HG02938 (cell line): ENCODE results near the gene SENP2.
"Not testable (repeated sequence)": the region's sequence is repeated elsewhere in the genome, so short reads cannot be mapped to it uniquely, and the experiment has no call there.

Source experiments
- ATAC-seq: cut with Tn5 transposase; IDR thresholded peaks from one replicate; pipeline ENCODE4 v1.9.1; 2021; ENCODE audit warnings: mild to moderate bottlenecking, moderate library complexity; ENCODE audit not compliant: unreplicated experiment

SENP2 gene

DNA sequence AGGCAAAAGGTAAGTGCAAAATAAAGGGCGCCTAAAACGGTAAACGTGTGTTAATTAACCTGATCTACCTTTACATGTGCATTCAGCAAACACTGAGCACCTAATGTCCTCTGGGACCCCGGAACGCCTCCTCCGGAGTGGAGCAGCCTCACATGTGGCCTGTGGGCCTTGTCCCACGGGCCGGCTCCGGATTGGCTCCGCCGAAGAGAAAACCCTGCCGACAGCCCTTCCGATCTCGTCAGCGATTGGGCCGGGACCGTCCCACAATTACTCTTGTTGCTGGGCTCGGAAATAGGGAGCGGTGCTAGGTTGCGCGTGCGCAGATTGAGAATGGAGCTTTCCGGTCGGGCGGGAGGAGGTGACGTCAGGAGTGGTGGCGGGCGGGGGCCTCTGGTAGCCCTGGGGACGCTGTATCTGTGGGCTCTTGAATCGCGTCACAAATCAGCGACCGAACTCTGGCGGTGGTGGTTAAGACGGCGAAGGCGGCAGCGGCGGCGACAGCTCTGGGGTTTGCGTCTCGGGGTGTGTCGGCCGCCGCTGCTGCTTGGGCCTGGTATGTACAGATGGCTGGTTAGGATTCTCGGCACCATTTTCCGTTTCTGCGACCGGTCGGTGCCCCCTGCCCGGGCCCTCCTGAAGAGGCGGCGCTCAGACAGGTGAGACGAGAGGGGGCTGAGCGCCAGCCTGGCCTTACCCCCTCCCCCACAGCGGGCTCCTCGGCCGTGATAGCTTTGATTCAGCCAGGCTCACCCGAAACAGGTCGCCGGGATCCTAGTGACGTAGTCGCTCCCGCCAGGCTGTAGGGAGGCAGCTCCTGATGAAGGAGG lies at the start of gene SENP2:
Gene SENP2, plus strand, starts transcription at position 437 of the 827 bp plus-strand sequence. Its CDS starts 119 bp downstream, at position 556.
- peak; percentile 96 for ATAC-seq

DNA sequence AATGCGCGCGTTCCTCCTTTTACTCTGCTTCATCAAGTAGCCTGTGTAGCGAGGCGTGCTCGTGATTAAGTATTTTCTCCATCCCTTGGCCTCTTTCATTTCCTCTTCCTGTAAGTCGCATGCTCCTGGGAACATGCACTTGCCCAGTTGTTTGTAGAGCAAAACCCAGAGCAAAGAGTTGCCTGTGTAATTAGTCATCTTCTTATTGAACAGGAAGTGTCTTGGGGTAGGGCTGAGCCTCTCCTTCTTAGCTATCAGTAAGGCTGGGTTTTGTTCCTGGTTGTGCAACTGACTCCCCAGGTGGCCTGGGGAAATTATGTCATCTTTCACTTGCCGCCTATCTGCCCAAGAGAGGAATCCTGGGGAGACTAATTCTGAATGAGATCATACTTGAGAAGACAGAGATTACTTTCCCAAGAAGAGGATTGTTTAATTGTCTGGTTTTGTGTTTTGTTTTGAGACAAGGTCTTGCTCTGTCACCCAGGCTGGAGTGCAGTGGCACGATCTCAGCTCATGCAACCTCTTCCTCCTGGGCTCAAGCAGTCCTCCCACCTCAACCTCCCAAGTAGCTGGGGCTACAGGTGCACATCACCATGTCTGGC lies 48.6 kb upstream of the SENP2 start:
- ATAC-seq = peak; percentile 98

DNA sequence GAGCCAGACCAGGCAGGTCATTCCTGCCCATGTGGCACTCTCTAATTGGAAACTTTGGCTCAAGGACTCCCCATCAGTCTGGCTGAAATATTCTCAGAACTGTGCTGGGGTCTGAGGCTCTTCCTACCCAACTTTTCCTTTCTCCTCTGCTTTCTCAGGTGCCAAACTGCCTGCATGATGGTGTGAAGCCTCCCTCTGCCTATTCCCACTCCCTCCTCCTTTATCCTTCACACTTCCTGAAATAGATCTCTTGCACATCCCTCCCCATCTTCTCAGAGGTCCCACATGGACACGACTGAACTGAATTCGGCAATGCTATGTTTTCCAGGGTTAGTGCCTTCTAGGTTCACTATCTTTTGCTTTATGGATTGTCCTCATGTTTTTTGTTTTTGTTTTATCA lies 46.2 kb upstream of the SENP2 start:
- no peak for ATAC-seq

DNA sequence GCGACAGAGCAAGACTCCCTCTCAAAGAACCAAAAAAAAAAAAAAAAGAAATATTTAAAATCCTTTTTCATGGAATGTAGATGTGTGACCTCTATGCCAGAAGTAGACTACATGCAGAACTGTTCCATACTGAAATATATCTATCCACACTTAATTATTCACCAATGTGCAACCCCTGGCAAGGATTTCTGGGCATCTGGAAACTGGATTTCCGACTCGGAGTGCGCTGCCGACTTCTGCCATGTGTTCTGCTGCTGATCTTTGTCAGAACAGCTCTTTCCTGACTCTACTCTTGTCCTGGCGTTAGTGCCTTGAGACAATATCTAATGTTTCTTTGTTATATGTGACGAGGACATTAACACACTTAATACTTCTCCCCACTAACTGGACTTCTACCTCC lies 45.4 kb upstream of the SENP2 start:
- no peak for ATAC-seq

DNA sequence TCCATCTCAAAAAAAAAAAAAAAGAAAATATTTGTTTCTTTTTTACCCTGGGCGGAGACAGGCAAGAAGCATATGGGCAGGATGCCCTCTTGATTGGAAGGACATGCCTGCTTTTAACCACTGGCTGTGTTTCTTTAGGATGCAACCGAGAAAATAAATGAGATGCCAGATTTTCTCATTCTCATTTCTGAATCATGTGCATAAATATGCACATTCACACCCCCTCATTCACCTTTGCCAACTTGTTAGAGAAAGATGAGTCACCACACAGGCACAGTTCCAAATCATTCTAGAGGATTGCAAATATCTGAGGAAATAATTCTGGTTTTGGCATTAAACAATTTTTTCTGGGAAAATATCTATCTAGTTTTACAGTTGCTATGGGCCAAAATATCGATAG lies 37.0 kb upstream of the SENP2 start:
- ATAC-seq = no peak

DNA sequence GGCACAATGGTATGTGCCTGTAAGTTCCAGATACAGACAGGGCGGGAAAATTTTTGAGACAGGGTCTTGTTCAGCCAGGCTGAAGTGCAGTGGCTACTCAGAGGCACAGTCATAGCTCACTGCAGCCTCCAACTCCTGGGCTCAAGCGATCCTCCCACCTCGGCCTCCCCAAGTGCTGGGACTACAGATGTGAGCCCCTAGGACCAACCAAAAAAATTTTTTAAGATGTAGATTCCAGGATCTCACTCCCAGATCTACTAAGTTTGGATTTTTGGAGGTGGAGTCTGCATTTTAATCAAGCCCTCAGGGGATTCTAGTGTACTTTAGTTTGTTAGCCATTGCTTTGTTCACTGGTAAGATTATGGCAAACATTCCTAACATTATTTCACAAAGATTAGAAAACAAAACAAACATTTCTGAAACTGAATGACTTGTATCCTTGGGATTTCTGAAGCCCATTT lies 36.4 kb upstream of the SENP2 start:
- no peak for ATAC-seq

DNA sequence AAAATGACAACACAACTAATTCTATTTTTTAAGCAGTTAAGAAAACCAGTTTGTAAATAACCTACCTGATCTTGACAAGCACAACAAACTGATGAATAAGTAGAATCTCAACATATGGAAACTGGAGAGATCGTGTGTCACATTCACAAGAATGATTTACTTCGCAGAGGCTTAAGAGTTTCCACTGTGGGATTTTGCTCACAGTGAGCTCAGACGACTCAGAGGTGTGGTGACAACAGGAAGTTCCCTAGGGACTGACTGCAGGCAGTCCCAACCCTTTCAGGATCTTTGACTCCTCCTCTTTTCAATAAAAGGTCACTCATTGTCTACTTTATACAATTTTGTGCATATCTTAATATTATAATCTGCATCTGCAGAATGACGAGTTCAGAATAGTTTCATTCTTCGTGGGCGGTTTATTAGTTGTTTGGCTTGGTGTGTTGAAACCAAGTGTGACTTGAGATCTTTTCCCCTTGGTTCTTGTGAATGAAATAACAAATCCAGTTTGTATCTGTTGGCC lies 33.7 kb upstream of the SENP2 start, which contains the start of gene LIPH:
Gene LIPH, minus strand, starts transcription at position 231 of the 520 bp plus-strand sequence. Its CDS starts 117 bp downstream, at position 114.
- peak; percentile 84 for ATAC-seq

DNA sequence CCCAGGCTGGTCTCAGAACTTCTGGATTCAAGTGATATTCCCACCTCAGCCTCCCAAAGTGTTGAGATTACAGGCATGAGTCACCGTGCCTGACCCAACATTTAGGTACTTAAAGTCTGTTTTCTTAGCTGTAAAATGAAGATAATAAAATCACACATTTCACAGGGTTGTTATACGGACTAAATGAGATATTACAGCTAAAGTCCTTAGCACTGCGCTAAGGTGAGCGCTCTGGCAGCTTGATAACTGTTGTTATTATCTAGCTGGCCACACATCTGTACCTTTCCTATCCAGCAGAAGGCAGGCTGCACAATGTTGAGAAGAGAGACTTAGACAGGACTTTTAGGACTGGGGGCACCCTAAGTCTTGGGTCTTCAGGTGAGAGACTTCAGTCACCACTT lies 31.0 kb upstream of the SENP2 start:
- no peak for ATAC-seq

DNA sequence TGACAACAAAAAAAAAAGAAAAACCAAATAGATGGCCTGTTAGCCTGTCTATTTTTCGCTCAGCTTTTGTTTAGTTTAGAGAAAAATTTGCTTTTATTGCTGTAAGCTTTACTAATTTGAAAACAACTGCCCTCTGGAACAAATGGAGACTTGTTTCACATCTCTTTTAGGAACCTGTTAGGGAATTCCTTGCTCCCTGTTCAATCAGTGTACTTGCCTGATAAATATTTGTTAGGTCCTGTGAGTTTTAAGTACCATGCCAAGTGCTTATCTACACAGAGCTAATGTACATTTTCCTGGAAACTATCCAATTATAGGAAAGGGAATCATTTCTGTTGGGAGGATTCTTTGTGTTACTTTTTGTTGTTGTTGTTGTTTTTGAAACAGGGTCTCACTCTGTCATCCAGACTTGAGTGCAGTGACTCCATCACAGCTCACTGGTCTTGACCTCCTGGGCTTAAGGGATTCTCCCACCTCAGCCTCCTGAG lies 30.2 kb upstream of the SENP2 start:
- no peak for ATAC-seq

DNA sequence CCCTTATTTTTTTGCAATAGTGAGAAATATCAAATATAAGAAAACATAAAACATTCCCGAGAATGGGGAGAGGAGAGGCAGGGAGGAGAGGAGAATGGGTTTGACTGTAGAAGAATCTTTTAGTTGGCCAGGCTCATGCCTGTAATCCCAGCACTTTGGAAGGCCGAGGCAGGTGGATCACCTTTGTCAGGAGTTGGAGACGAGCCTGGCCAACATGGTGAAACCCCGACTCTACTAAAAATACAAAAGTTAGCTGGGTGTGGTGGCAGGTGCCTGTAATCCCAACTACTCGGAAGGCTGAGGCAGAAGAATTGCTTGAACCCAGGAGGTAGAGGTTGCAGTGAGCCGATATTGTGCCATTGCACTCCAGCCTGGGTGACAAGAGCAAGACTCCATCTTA lies 29.5 kb upstream of the SENP2 start:
- not testable (repeated sequence) for ATAC-seq

DNA sequence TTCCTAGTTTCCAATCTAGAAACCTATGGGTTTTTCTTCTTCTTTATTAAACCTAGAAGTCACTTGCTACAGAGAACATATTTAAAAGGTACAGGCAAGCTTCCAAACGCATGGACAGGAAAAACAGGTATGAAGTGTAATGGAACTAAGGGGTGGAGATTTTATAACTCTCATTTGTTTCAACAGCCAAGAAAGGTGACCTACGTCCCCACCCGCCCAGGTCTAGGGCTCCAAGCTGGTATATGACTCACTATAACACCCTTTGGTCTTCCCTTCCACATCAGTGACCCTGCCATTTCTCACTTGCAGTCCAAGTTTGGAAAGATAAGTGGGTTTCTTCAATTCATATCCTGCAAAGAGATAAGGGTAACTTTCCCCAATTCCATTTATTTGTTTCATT lies 27.7 kb upstream of the SENP2 start:
- ATAC-seq = no peak

DNA sequence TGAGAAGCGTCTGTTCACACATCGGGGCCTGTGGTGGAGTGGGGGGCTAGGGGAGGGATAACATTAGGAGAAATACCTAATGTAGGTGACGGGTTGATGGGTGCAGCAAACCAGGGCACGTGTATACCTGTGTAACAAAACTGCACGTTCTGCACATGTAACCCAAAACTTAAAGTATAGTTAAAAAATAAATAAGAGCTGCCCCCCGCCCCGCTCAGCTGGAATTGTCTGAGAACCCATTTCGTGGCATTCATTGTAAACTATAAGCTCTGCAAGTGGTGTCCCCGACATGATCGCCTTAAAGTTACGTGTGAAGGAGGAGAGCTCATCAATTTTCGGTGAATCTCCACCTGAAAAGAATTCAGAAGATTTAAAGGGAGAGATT lies 26.4 kb upstream of the SENP2 start:
- no peak for ATAC-seq

DNA sequence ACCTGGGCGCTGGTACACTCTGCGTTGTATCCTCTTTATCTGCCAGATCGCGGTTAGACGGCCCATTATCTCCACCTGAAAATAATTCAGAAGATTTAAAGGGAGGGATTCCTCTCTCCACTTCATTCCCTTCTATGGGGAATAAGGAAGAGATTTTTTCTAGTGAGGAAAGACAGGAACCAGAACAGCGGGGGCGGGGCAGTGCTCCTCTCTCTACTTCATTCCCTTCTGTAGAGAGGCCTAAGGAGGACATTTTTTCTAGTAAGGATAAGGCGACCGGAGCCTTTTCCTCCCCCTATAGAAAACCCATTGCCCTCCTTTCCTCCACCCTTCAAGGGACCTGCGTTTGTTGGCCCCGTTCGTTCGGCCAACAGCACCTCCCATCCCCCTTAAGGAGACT lies 25.4 kb upstream of the SENP2 start:
- ATAC-seq = no peak

DNA sequence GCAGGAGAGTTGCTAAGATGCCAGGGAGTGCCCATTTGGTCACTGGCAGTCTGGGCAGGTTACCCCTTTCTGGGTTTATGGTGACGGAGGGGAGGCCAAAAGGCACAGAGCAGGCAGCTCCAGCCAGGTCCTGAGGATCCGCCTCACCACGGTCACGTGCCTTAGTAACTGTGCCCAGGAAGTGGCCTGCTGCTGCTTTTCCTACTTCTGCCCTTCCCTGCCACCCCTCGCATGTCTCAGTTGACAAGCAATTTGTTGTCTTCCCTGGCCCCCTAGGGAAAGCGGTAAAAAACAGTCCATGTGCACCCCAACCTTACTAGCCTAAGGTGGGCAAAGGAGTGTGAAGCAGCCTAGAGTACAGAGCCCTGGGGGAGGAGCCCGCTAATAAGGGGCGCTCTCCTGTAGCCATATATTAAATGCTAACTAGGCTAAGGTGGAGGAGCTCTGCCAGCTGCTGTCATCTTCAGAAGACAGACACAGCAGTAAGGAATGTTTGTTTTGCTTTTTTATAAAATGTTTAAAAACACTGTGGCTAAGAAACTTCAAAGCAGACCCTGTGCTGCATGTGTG lies 24.6 kb upstream of the SENP2 start:
- ATAC-seq = no peak

DNA sequence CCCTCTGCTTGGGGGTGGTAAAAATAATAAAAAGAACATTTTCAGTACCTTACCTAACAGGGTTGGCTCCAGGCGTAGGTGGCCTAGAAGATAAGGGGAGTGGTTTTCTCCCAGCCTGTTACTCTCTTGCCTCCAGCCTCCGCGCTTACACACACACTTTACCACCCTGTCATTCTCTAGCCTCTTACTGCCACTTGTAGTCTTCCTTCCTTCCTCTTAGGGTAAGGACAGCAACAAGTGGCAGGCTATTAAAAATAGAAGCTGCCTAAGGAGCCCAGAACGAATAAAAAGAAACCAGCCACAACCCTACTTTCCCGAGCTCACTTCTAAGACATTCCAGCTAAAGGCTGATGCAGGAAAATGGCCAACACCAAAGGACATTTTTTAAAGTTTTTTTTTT lies 24.1 kb upstream of the SENP2 start:
- no peak for ATAC-seq

DNA sequence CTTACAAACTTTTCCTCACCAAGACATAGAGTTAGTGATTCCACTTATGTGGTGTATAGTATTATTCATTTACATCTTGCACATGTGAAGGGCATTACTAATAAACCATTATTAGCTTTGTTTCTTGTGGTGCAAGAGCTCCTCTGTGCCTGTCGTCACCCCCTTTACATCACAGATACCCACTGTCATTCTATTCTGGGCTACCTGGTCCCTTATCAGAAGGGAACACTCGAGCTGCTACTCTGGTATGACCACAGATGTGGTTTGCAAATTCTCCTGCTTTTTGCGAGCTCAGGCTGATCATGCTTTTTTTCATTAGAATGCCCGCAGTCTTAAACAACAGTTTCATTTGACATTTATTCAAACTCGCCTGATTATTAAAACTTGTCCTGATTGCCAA lies 13.9 kb upstream of the SENP2 start:
- ATAC-seq = no peak

DNA sequence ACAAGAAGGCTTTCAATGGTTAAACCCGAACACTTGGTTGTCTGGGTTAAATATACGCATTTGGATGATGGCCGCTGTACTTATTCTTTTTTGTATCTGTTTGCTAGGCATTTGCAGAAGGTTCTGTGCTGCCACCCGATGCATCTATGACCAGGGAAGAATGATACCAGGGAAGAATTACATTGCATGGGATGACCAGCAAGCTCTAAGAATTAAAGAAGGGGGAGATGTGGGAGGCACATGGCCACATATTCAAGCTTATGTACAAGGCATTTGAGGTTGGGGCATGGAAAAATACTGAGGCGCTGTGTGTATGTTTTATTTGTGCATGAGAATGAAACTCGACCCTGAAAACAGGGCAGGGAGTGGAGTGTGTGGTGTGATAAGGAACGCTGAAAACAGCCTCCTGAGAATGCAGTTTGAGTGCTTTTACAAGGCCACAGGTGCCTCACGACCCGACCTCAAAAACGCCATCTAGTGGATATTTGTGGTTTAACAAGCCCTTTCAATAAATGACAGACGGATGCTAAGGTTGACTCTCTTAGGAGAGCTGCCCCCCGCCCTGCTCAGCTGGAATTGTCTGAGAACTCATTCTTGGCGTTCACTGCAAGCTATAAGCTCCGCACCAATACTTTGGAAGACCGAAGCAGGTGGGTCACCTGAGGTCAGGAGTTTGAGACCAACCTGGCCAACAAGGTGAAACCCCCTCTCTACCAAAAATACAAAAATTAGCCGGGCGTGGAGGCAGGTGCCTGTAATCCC lies 10.8 kb upstream of the SENP2 start:
- peak; percentile 76 for ATAC-seq

DNA sequence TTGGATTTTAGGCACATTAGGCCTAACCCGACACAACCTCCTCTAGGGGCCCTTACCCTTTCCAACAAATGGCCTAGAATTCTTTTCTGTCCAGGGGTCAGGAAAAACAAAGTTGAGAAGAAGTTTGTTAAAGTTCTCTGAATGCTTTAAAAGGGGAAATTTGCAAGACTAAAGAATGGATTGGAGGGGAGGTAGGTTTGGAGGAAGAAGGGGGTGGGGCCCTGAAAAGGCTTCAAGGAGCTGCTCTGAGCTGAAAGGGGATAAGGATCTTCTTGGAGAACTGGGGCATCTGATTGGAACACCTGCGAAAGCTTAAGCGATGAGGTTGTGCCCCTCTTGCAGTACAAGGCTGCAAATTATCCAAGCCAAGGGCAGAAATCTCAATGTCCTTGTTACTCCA lies 3.9 kb upstream of the SENP2 start:
- ATAC-seq = no peak

DNA sequence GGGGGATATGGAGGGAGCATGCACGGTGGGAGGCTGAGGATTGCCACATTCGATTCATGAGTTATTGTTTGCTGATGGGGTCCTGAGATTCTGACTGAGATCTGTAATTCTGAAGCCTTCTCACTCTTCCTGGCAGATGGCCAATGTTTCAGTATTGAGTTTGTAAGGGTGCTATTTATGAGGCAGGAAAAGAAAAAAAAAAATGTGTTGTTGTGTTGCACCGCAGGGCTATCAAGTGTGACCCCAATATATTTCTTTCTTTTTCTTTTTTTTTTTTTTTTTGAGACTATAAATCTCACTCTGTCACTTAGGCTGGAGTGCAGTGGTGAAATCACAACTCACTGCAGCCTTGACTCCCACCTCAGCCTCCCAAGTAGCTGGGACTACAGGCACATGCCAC lies 3.2 kb upstream of the SENP2 start:
- no peak for ATAC-seq

DNA sequence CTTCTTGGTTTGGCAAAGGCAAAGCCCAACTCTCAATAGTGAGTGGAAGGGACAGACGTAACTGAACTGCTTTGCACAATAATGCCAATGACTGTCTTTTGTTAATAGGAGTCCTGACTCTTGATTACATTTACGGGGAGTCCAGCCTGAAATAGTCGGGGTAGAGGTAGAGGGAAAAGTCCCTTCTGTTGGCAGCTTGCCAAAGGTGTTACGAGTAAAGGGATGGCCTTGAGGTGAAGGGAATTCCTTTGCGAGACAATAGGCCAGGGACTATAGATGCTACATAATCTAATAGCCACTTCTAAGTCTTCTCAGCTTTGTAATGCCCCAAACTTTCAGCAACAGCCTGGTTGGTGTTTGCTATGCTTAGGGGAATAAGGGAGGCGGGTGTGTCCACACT lies 2.2 kb upstream of the SENP2 start:
- ATAC-seq = no peak

DNA sequence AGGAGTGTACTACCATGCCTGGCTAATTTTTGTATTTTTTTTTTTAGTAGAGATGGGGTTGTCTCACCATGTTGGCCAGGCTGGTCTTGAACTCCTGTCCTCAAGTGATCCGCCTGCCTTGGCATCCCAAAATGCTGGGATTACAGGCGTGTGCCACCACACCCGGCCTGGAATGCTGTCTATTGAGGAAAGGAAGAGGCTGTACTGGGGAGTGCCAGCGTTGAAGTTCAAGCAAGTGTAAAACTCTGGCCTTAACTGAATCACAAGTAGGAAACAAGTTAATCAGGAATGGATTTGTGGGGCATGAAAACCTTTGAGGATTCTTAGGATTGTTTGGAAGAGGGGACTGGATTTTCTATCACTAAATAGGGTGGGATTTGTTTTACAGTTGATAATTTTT lies 1.4 kb upstream of the SENP2 start:
- ATAC-seq = no peak
